HAP-1 (cell line): ENCODE results near the gene RBPJL.

ENCODE experiments used
- DNase-seq, 2 experiments: peaks; one replicate each; pipeline ENCODE4 v3.0.0-alpha.2; 2016 to 2020; ENCODE audit warnings: low spot score in 2 of 2
- H3K27me3 ChIP-seq: fragments of 250-450 bp; sonication (Bioruptor Pico); 2 replicates; pipeline ENCODE4 v1.5.1; 2020; ENCODE audit warnings: low read depth, mild to moderate bottlenecking, moderate library complexity
- H3K36me3 ChIP-seq: fragments of 250-450 bp; sonication (Bioruptor Pico); replicated peaks from 2 replicates; pipeline ENCODE4 v1.5.1; 2020; ENCODE audit warnings: mild to moderate bottlenecking
- H3K4me1 ChIP-seq: fragments of 250-450 bp; sonication (Bioruptor Pico); 2 replicates; pipeline ENCODE4 v1.5.1; 2020; ENCODE audit warnings: mild to moderate bottlenecking
- H3K4me3 ChIP-seq: fragments of 250-450 bp; sonication (Bioruptor Pico); 2 replicates; pipeline ENCODE4 v1.5.1; 2020; ENCODE audit warnings: mild to moderate bottlenecking, moderate library complexity
- H3K9me3 ChIP-seq: fragments of 250-450 bp; sonication (Bioruptor Pico); 2 replicates; pipeline ENCODE4 v1.5.1; 2020; ENCODE audit warnings: mild to moderate bottlenecking, moderate library complexity
- in situ Hi-C: fragments of 300-500 bp; cut with MboI; formaldehyde crosslinking; loops from 3 replicates; pipeline ENCODE4 v1.14.3; 2020; ENCODE audit warnings: low sequenced_read_pairs, inconsistent platforms, mixed read lengths

RBPJL gene

GRCh38 chr20:45306431-45306982 is at the start of gene RBPJL:
RBPJL (plus strand) TSS chr20:45306840; CDS start chr20:45306923, 83 bp downstream.
- peak in 1 of 2 experiments; percentile 71 for DNase-seq
- Histone ChIP-seq H3K9me3 (no peaks in the 10 kb centered on the region), H3K36me3 (no peaks in the 10 kb centered on the region), H3K4me1 (peaks cover 3% of the 10 kb centered on the region; the same call in 1 of the 2 replicates), H3K27me3 (no peaks in the 10 kb centered on the region), H3K4me3 (no peak within 1 kb of the TSS)
- in situ Hi-C loops = no loop called here

GRCh38 chr20:45257161-45257560 is 49.5 kb upstream of the RBPJL start:
- no peak for DNase-seq
- Histone ChIP-seq H3K4me1 (no peaks in the 10 kb centered on the region), H3K27me3 (peaks cover 25% of the 10 kb centered on the region), H3K36me3 (no peaks in the 10 kb centered on the region), H3K4me3 (no peak overlapping the region), H3K9me3 (no peaks in the 10 kb centered on the region)
- in situ Hi-C loops = no loop called here

GRCh38 chr20:45257711-45258110 is 48.9 kb upstream of the RBPJL start:
- Histone ChIP-seq H3K36me3 (no peaks in the 10 kb centered on the region), H3K9me3 (no peaks in the 10 kb centered on the region), H3K4me3 (no peak overlapping the region), H3K27me3 (peaks cover 20% of the 10 kb centered on the region), H3K4me1 (no peaks in the 10 kb centered on the region)
- in situ Hi-C loops = no loop called here
- DNase-seq = no peak

GRCh38 chr20:45258259-45258658 is 48.4 kb upstream of the RBPJL start:
- H3K9me3 ChIP-seq = no peaks in the 10 kb centered on the region
- no peaks in the 10 kb centered on the region for H3K4me1 ChIP-seq
- H3K27me3 ChIP-seq = peaks cover 19% of the 10 kb centered on the region
- in situ Hi-C loops = no loop called here
- no peaks in the 10 kb centered on the region for H3K36me3 ChIP-seq
- no peak overlapping the region for H3K4me3 ChIP-seq
- no peak for DNase-seq

GRCh38 chr20:45258664-45259063 is 48.0 kb upstream of the RBPJL start:
- Histone ChIP-seq H3K4me3 (no peak overlapping the region), H3K27me3 (peaks cover 19% of the 10 kb centered on the region), H3K36me3 (no peaks in the 10 kb centered on the region), H3K4me1 (no peaks in the 10 kb centered on the region), H3K9me3 (no peaks in the 10 kb centered on the region)
- in situ Hi-C loops = no loop called here
- DNase-seq = no peak

- Histone ChIP-seq H3K36me3 (no peaks in the 10 kb centered on the region), H3K4me3 (no peak overlapping the region), H3K9me3 (no peaks in the 10 kb centered on the region), H3K4me1 (no peaks in the 10 kb centered on the region), H3K27me3 (peaks cover 28% of the 10 kb centered on the region)
- in situ Hi-C loops = no loop called here
- DNase-seq = no peak
Observed at GRCh38 chr20:45263556-45264266, 42.9 kb upstream of the RBPJL start.

GRCh38 chr20:45266977-45267376 is 39.7 kb upstream of the RBPJL start:
- in situ Hi-C loops = no loop called here
- H3K4me3 ChIP-seq = no peak overlapping the region
- no peaks in the 10 kb centered on the region for H3K36me3 ChIP-seq
- no peak for DNase-seq
- H3K27me3 ChIP-seq = peaks cover 40% of the 10 kb centered on the region
- no peaks in the 10 kb centered on the region for H3K4me1 ChIP-seq
- H3K9me3 ChIP-seq = no peaks in the 10 kb centered on the region

GRCh38 chr20:45268531-45268930 is 38.1 kb upstream of the RBPJL start:
- in situ Hi-C loops = no loop called here

GRCh38 chr20:45269056-45269455 is 37.6 kb upstream of the RBPJL start:
- H3K9me3 ChIP-seq = no peaks in the 10 kb centered on the region
- no peaks in the 10 kb centered on the region for H3K4me1 ChIP-seq
- in situ Hi-C loops = no loop called here
- H3K36me3 ChIP-seq = no peaks in the 10 kb centered on the region
- no peak for DNase-seq
- H3K4me3 ChIP-seq = no peak overlapping the region
- H3K27me3 ChIP-seq = peaks cover 36% of the 10 kb centered on the region

More at GRCh38 chr20:45268531-45268930, 38.1 kb upstream of the RBPJL start:
- DNase-seq = no peak
- Histone ChIP-seq H3K4me3 (no peak overlapping the region), H3K9me3 (no peaks in the 10 kb centered on the region), H3K36me3 (no peaks in the 10 kb centered on the region), H3K27me3 (peaks cover 40% of the 10 kb centered on the region), H3K4me1 (no peaks in the 10 kb centered on the region)

- Histone ChIP-seq H3K36me3 (no peaks in the 10 kb centered on the region), H3K9me3 (no peaks in the 10 kb centered on the region), H3K4me1 (no peaks in the 10 kb centered on the region), H3K4me3 (no peak overlapping the region), H3K27me3 (peaks cover 36% of the 10 kb centered on the region)
- DNase-seq = no peak
- in situ Hi-C loops = no loop called here
Observed at GRCh38 chr20:45269754-45270270, 36.8 kb upstream of the RBPJL start.

- DNase-seq = no peak
- peaks cover 12% of the 10 kb centered on the region for H3K27me3 ChIP-seq
- H3K9me3 ChIP-seq = no peaks in the 10 kb centered on the region
- H3K36me3 ChIP-seq = no peaks in the 10 kb centered on the region
- H3K4me3 ChIP-seq = no peak overlapping the region
- H3K4me1 ChIP-seq = no peaks in the 10 kb centered on the region
- in situ Hi-C loops = loop anchor here (25.0 kb wide), 1 partner anchor 238 kb away; no protein-coding TSS in a partner anchor
Observed at GRCh38 chr20:45275338-45275737, 31.3 kb upstream of the RBPJL start.

- in situ Hi-C loops = loop anchor here (25.0 kb wide), 1 partner anchor 243 kb away; no protein-coding TSS in a partner anchor
- no peaks in the 10 kb centered on the region; the same call in 1 of the 2 replicates for H3K9me3 ChIP-seq
- no peaks in the 10 kb centered on the region for H3K4me1 ChIP-seq
- H3K36me3 ChIP-seq = no peaks in the 10 kb centered on the region
- no peak overlapping the region for H3K4me3 ChIP-seq
- DNase-seq = no peak
- H3K27me3 ChIP-seq = peaks cover 7% of the 10 kb centered on the region
Observed at GRCh38 chr20:45279992-45280391, 26.6 kb upstream of the RBPJL start.

GRCh38 chr20:45282700-45283550 is 23.7 kb upstream of the RBPJL start:
- in situ Hi-C loops = loop anchor here (25.0 kb wide), 1 partner anchor 246 kb away; no protein-coding TSS in a partner anchor
- Histone ChIP-seq H3K4me3 (no peak overlapping the region), H3K9me3 (no peaks in the 10 kb centered on the region; the same call in 1 of the 2 replicates), H3K4me1 (no peaks in the 10 kb centered on the region), H3K36me3 (no peaks in the 10 kb centered on the region), H3K27me3 (peaks cover 5% of the 10 kb centered on the region; the same call in 1 of the 2 replicates)
- DNase-seq = no peak
